GM12872 (cell line): ENCODE results near the gene RPL34.

Experiments
- TF ChIP-seq, protein P1 (sequence below): IDR thresholded peaks from 3 replicates; pipeline ENCODE4 v1.5.1; 2011; ENCODE audit warnings: low read depth, mild to moderate bottlenecking, low read length, moderate library complexity; ENCODE audit not compliant: insufficient read depth

RPL34 gene

DNA sequence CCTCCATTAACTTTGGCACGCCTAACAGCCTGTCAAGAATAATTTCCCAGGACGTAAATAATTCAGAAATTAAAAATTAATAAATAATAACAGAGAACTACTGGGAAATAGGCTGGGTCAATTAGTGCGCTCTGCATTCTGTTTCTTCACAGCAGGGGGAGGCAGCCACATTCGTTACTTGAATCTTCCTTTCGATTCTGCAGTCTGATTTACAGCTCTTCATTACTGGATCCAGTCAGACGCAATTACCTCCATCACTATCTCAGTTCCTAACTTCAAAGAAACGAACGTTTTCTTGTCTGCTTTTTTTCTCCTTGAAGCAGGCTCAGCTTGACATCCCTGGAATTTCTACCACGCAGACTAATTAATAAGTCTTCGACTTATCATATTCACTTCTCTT is 9.0 kb upstream of the RPL34 start:
- TF ChIP-seq, protein P1, sequence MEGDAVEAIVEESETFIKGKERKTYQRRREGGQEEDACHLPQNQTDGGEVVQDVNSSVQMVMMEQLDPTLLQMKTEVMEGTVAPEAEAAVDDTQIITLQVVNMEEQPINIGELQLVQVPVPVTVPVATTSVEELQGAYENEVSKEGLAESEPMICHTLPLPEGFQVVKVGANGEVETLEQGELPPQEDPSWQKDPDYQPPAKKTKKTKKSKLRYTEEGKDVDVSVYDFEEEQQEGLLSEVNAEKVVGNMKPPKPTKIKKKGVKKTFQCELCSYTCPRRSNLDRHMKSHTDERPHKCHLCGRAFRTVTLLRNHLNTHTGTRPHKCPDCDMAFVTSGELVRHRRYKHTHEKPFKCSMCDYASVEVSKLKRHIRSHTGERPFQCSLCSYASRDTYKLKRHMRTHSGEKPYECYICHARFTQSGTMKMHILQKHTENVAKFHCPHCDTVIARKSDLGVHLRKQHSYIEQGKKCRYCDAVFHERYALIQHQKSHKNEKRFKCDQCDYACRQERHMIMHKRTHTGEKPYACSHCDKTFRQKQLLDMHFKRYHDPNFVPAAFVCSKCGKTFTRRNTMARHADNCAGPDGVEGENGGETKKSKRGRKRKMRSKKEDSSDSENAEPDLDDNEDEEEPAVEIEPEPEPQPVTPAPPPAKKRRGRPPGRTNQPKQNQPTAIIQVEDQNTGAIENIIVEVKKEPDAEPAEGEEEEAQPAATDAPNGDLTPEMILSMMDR: no peak

DNA sequence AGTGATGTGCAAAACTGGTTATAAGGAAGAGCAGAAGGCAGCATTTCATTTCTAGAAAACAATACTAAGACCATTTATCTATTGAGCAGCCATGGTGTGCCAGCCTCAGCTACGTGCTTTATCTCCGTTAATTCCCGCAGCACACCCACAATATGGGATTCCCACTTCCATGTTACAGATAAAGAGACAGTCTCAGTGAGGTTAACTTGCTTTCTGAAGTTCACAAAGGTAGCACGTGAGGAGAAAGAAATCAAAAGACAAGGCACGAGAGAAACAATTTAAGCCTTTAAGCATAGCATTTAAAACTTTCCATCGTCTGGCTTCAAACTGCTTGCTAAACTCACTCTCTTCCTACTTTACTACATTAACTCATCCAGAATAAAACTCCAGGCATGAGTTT is 8.0 kb upstream of the RPL34 start:
- TF ChIP-seq, protein P1: no peak

DNA sequence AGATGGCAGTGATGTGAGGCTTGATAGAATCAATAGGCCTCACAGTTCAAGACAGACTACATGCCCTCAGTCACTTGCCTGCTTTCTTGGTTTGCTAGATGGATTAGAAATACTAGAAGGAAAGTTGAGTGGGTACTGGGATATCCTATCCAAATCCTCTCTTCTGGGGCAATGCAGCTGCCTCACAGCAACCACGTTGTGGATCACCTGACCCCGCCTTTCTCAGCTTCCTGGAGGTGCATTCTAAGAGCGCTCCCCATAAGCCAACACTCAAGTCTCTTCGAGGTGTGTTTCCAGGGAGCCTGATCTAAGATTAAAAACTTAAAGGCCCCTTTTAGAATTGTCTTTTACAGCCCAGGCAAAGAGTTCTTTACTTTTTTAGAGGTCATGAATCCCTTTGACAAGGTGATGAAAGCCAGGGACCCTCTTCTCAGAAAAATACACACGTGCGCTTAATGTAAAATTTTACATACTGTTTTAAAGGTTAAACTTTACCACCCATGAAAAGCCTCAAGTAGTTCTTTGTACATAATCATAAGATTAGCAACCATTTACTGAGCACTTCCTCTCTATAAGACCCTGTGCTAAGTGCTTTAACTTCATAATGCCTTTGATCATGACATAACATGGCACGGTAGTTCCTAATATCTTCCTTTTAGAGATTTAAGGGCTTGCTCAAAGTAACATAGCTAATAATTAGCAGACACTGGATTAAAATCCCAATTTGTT is 840 bp upstream of the RPL34 start:
- TF ChIP-seq, protein P1: no peak

DNA sequence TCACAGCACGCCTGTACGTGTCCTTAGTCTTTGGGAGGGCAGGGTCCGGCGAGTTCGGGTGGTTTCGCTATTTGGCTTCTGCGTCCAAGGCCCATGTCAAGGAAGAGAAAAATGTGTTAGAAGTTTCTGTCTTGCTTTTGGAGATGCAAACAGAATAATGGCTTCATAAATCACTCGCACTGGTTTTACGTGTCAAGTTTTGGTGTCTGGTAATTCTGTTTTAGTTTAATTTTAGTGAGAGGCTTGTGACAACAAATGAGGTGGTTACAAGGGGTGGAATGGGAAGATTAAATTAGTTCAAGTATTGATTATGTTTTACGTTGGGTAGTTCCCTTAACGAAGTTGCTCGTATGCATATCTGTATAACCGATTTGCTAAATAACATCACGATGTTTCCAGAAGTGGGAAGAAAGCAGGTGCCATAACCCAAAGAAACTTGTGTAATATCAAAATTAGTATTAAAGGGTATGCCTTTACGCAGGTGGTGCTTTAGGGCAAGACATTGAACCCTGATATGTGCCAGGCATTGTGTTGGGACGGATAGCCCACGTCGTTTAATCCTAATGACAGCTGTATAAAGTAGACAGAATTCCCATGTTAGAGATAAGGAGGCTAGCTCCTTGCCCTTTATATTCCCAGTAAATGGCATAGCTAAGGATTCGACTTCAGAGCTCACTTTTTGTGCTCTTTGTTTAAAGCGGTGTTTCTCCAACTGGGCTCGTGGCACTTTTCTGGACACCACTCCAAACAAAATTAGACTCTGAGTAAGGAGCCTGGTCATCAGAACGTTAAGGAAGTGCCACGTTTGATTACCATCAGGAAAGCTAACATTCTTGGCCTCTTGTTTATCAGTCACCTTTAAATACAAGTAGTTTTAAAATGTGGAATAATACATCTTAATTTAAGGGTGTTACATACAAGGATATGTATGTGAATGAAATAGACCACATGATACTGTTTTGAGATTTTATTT is 843 bp downstream of the RPL34 start:
- TF ChIP-seq, protein P1: no peak

DNA sequence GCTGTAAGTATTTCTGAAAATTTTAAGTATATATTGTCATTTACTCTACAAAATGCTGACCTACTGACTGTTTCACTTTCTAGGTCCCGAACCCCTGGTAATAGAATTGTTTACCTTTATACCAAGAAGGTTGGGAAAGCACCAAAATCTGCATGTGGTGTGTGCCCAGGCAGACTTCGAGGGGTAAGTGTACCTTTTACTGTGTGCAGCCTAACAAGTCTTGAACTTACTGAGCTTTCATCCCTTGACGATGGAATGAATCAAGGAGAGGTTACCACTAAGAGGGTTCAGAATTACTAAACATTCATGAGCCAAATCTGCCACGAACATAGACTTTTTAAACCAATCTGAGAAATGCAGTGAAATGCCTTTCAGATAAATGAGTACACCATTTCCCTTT is 1.6 kb downstream of the RPL34 start:
- TF ChIP-seq, protein P1: no peak

DNA sequence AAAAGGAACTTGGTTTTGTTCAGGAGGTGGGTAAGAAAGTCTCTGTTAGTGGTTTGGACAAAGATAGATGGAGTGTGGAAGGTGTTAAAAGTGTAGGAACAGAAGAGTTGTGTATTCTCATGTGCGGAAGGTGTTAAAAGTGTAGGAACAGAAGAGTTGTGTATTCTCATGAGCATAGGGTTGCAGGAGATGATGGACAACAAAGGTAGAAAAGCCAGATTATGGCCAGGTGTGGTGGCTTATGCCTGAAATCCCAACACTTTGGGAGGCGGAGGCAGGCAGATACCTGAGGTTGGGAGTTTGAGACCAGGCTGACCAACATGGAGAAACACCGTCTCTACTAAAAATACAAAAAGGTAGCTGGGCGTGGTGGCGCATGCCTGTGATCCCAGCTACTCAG is 2.5 kb downstream of the RPL34 start:
- TF ChIP-seq, protein P1: no peak

DNA sequence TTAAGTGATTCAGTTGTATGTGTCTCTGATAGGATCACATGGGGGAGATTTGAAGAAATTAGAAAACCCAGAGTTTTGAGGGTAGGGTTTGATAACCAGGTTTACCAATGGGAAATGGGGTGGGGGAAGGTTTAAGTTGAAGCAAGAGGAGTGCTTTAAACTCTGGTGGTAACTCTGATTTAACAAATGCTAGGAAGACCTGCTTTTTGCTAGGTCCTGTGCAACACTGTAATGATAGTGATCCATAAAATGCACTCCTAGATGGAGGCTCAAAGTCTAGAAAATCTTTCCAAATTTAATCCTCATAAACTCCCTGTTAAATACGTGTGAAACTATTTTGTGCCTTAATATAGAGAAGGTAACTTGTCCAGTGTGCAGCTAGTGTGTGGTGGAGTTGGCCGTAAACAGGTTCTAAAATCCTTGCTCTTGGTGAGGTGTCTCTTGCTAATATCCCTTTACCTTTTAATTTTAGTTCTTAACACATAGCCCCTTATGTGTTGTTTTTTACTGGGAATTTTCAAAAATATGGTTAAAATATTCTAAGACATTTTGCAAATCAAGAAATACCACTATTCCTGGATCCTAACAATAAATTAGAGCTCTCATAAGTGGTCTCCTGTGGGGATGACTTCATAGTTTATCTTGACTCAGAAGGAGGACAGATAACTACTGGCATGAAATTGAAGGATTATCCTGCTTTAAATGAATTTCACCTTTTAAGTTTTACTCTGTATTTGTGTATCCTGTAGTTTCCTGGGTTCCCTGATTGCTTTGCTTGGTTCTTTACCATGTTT is 4.1 kb downstream of the RPL34 start:
- TF ChIP-seq, protein P1: no peak
